SKM-1 treated with dmso at 0.1 percent for 144 hours (cell line): ENCODE measurements around the gene HOXD11.

ENCODE experiments used
- DNase-seq: peaks from one replicate; lab custom pipeline; 2025; ENCODE audit not compliant: unreplicated experiment; lab: John Stamatoyannopoulos, UW

Gene HOXD11

GRCh38 chr2:176106581-176107539 is at the start of gene HOXD11:
HOXD11 (plus strand) TSS chr2:176107280; CDS start chr2:176107356, 76 bp downstream.
- no peak for DNase-seq

- no peak for DNase-seq
These were observed 43.1 kb upstream of the HOXD11 start for GRCh38 chr2:176063958-176064357.

GRCh38 chr2:176066645-176067588 is 40.2 kb upstream of the HOXD11 start:
- DNase-seq, result no peak

- no peak for DNase-seq
These were observed 39.3 kb upstream of the HOXD11 start for GRCh38 chr2:176067589-176068418.

GRCh38 chr2:176068419-176068832 is 38.7 kb upstream of the HOXD11 start:
- no peak for DNase-seq

GRCh38 chr2:176071330-176072291 is 35.5 kb upstream of the HOXD11 start:
- DNase-seq, result no peak

- DNase-seq, result no peak
These were observed 34.8 kb upstream of the HOXD11 start for GRCh38 chr2:176072292-176072669.

- no peak for DNase-seq
These were observed 33.9 kb upstream of the HOXD11 start for GRCh38 chr2:176072951-176073904.

GRCh38 chr2:176074919-176075425 is 32.1 kb upstream of the HOXD11 start:
- DNase-seq, result no peak

GRCh38 chr2:176075481-176075880 is 31.6 kb upstream of the HOXD11 start:
- no peak for DNase-seq

GRCh38 chr2:176076063-176076462 is 31.0 kb upstream of the HOXD11 start:
- no peak for DNase-seq

GRCh38 chr2:176076796-176077195 is 30.3 kb upstream of the HOXD11 start:
- DNase-seq, result no peak

- no peak for DNase-seq
These were observed 28.4 kb upstream of the HOXD11 start for GRCh38 chr2:176078541-176079284.

GRCh38 chr2:176079285-176079830 is 27.7 kb upstream of the HOXD11 start:
- DNase-seq, result no peak

GRCh38 chr2:176079831-176080539 is 27.1 kb upstream of the HOXD11 start:
- DNase-seq, result peak; percentile 21

- no peak for DNase-seq
These were observed 26.3 kb upstream of the HOXD11 start for GRCh38 chr2:176080540-176081375.
